Measurements from ENCODE around the gene SNURF. TPM values are rescaled to one million over a fixed set of nuclear protein-coding genes. Genes with fewer than 3 reads are reported as not detected.

SNURF gene
- total and polyA plus RNA-seq, 2 donors (not counting 1 experiment from before 2014, with no cell fraction given) = 9.6 to 33.1 TPM

DNA sequence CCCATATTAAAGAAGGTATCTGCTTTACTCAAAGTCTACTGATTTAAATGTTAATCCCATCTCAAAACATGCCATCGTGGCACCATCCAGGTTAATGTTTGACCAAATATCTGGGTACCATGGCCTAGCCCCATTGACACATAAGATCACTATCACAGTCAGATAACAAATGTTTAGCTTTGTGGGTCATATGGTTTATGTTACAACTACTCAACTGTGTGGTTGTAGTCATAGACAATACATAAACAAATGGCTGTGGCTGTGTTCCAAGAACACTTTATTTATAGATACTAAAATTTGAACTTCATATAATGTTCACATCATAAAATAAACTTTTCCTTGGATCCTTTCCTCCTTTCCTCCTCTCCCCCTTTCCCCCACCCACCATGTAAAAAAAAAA is 9.8 kb upstream of the SNURF start:
- no peaks in the 10 kb centered on the region for H3K4me1 Mint-ChIP-seq
- Histone ChIP-seq H3K4me3 (ENCODE audit: control extremely low read depth in 1 of 5, extremely low read depth in 1 of 5, insufficient read depth in 1 of 5, low read depth in 2 of 5, low read length in 4 of 5) (no peak overlapping the region), H2AFZ (ENCODE audit: insufficient read depth, low read depth, low read length, poor library complexity, severe bottlenecking) (no peak overlapping the region), H3K79me2 (ENCODE audit: control insufficient read depth, insufficient read depth, low read length) (no peaks in the 10 kb centered on the region), H3K9ac (ENCODE audit: low read length) (no peak overlapping the region), H3K9me3 (ENCODE audit: control extremely low read depth in 1 of 3, control insufficient read depth in 2 of 3, insufficient read depth in 1 of 3, low read length in 2 of 3) (peaks cover 0 to 2% (median 0%) of the 10 kb centered on the region in 3 donors), H3K27me3 (replicated peaks in 1 of 4; ENCODE audit: control extremely low read depth in 1 of 4, control insufficient read depth in 3 of 4, insufficient read depth in 4 of 4, low read length in 3 of 4) (no peaks in the 10 kb centered on the region), H3K4me2 (replicated peaks; ENCODE audit: low read depth, low read length, poor library complexity, severe bottlenecking) (no peak overlapping the region), H4K20me1 (ENCODE audit: control insufficient read depth, insufficient read depth, low read length, poor library complexity, severe bottlenecking) (no peaks in the 10 kb centered on the region), H3K4me1 (ENCODE audit: control insufficient read depth in 2 of 2, insufficient read depth in 2 of 2, low read length in 2 of 2) (no peaks in the 10 kb centered on the region), H3K36me3 (replicated peaks in 1 of 2; ENCODE audit: control extremely low read depth in 1 of 2, control insufficient read depth in 1 of 2, extremely low read depth in 1 of 2, insufficient read depth in 2 of 2, low read length in 1 of 2) (no peaks in the 10 kb centered on the region), H3K27ac (ENCODE audit: low read length in 2 of 2) (no peak overlapping the region)
- H3K27me3 Mint-ChIP-seq = no peaks in the 10 kb centered on the region
- no peak overlapping the region for H3K27ac Mint-ChIP-seq
- TF ChIP-seq, protein P1, sequence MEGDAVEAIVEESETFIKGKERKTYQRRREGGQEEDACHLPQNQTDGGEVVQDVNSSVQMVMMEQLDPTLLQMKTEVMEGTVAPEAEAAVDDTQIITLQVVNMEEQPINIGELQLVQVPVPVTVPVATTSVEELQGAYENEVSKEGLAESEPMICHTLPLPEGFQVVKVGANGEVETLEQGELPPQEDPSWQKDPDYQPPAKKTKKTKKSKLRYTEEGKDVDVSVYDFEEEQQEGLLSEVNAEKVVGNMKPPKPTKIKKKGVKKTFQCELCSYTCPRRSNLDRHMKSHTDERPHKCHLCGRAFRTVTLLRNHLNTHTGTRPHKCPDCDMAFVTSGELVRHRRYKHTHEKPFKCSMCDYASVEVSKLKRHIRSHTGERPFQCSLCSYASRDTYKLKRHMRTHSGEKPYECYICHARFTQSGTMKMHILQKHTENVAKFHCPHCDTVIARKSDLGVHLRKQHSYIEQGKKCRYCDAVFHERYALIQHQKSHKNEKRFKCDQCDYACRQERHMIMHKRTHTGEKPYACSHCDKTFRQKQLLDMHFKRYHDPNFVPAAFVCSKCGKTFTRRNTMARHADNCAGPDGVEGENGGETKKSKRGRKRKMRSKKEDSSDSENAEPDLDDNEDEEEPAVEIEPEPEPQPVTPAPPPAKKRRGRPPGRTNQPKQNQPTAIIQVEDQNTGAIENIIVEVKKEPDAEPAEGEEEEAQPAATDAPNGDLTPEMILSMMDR (IDR thresholded peaks at IDR 0.05) = no peak
- TF ChIP-seq EZH2 (IDR thresholded peaks at IDR 0.05; ENCODE audit: borderline replicate concordance, insufficient read depth, low read depth, low read length, poor library complexity, severe bottlenecking) = no peak
- ChIA-PET CTCF (no interaction called here), POLR2A (no interaction called here)
- intact Hi-C loops (cut with micrococcal nuclease) = no loop called here
- no CpG with 5 or more reads among the region's 1 CpG for WGBS (ENCODE audit: insufficient coverage)
- DNase-seq (no peak), ATAC-seq (ENCODE audit: low read depth) (no peak)
- no peaks in the 10 kb centered on the region for H3K9me3 Mint-ChIP-seq (ENCODE audit: insufficient read depth)
- no peak overlapping the region for H3K4me3 Mint-ChIP-seq

DNA sequence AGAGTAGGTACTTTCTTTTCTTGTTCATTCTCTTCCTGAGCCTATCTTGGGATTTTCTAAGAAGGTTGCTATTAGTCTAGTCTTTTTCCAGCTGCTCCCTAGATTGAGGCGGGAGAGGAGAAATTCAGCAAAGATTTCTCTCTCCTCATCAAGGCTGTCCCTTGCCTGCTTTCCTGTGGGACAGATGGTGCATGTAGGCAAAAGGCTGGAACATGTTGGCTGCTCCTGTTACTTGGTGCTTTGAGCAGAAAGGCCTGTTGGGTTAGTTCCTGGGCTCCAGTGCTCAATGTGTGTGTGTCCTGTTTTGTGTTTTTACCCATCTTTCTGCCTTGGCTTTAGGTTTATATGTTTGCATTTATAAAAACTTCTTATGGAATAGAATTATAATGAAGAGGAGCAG is 9.1 kb upstream of the SNURF start:
- Mint-ChIP-seq H3K27me3 (no peaks in the 10 kb centered on the region), H3K4me1 (no peaks in the 10 kb centered on the region), H3K4me3 (no peak overlapping the region), H3K9me3 (ENCODE audit: insufficient read depth) (no peaks in the 10 kb centered on the region), H3K27ac (no peak overlapping the region)
- Histone ChIP-seq H3K27me3 (replicated peaks in 1 of 4; ENCODE audit: control extremely low read depth in 1 of 4, control insufficient read depth in 3 of 4, insufficient read depth in 4 of 4, low read length in 3 of 4) (no peaks in the 10 kb centered on the region), H3K4me3 (ENCODE audit: control extremely low read depth in 1 of 5, extremely low read depth in 1 of 5, insufficient read depth in 1 of 5, low read depth in 2 of 5, low read length in 4 of 5) (no peak overlapping the region), H2AFZ (ENCODE audit: insufficient read depth, low read depth, low read length, poor library complexity, severe bottlenecking) (no peak overlapping the region), H3K79me2 (ENCODE audit: control insufficient read depth, insufficient read depth, low read length) (no peaks in the 10 kb centered on the region), H4K20me1 (ENCODE audit: control insufficient read depth, insufficient read depth, low read length, poor library complexity, severe bottlenecking) (no peaks in the 10 kb centered on the region), H3K9me3 (ENCODE audit: control extremely low read depth in 1 of 3, control insufficient read depth in 2 of 3, insufficient read depth in 1 of 3, low read length in 2 of 3) (peaks cover 0 to 3% (median 2%) of the 10 kb centered on the region in 3 donors), H3K4me1 (ENCODE audit: control insufficient read depth in 2 of 2, insufficient read depth in 2 of 2, low read length in 2 of 2) (no peaks in the 10 kb centered on the region), H3K9ac (ENCODE audit: low read length) (no peak overlapping the region), H3K4me2 (replicated peaks; ENCODE audit: low read depth, low read length, poor library complexity, severe bottlenecking) (no peak overlapping the region), H3K36me3 (replicated peaks in 1 of 2; ENCODE audit: control extremely low read depth in 1 of 2, control insufficient read depth in 1 of 2, extremely low read depth in 1 of 2, insufficient read depth in 2 of 2, low read length in 1 of 2) (no peaks in the 10 kb centered on the region), H3K27ac (ENCODE audit: low read length in 2 of 2) (no peak overlapping the region)
- TF ChIP-seq, protein P1 (IDR thresholded peaks at IDR 0.05) = no peak
- no peak for TF ChIP-seq EZH2 (IDR thresholded peaks at IDR 0.05; ENCODE audit: borderline replicate concordance, insufficient read depth, low read depth, low read length, poor library complexity, severe bottlenecking)
- POLR2A ChIA-PET = no interaction called here
- CTCF ChIA-PET = no interaction called here
- DNase-seq (no peak), ATAC-seq (ENCODE audit: low read depth) (no peak)
- intact Hi-C loops (cut with micrococcal nuclease) = no loop called here
- no CpG with 5 or more reads among the region's 1 CpG for WGBS (ENCODE audit: insufficient coverage)
